Retinal pigment epithelial cell (primary cell): Measurements from ENCODE around the gene SPNS1.

Experiments used
- DNase-seq: peaks from one replicate; pipeline ENCODE4 v3.0.0-alpha.2; 2010; ENCODE audit warnings: low read depth
- H3K4me3 ChIP-seq: 2 replicates; pipeline ENCODE4 v1.5.1; 2011; ENCODE audit warnings: mild to moderate bottlenecking, low read length, control low read depth, moderate library complexity
- TF ChIP-seq, protein P1 (sequence below): conservative IDR thresholded peaks from 2 replicates; pipeline ENCODE4 v1.5.1; 2011; ENCODE audit warnings: low read depth, low read length, control low read depth, inconsistent platforms

SPNS1 gene

DNA sequence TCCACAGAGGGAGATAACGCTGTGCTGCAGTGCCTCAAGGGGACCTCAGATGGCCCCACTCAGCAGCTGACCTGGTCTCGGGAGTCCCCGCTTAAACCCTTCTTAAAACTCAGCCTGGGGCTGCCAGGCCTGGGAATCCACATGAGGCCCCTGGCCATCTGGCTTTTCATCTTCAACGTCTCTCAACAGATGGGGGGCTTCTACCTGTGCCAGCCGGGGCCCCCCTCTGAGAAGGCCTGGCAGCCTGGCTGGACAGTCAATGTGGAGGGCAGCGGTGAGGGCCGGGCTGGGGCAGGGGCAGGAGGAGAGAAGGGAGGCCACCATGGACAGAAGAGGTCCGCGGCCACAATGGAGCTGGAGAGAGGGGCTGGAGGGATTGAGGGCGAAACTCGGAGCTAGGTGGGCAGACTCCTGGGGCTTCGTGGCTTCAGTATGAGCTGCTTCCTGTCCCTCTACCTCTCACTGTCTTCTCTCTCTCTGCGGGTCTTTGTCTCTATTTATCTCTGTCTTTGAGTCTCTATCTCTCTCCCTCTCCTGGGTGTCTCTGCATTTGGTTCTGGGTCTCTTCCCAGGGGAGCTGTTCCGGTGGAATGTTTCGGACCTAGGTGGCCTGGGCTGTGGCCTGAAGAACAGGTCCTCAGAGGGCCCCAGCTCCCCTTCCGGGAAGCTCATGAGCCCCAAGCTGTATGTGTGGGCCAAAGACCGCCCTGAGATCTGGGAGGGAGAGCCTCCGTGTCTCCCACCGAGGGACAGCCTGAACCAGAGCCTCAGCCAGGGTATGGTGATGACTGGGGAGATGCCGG is 42.0 kb upstream of the SPNS1 start:
- no peak overlapping the region for H3K4me3 ChIP-seq
- DNase-seq = no peak
- TF ChIP-seq, protein P1, sequence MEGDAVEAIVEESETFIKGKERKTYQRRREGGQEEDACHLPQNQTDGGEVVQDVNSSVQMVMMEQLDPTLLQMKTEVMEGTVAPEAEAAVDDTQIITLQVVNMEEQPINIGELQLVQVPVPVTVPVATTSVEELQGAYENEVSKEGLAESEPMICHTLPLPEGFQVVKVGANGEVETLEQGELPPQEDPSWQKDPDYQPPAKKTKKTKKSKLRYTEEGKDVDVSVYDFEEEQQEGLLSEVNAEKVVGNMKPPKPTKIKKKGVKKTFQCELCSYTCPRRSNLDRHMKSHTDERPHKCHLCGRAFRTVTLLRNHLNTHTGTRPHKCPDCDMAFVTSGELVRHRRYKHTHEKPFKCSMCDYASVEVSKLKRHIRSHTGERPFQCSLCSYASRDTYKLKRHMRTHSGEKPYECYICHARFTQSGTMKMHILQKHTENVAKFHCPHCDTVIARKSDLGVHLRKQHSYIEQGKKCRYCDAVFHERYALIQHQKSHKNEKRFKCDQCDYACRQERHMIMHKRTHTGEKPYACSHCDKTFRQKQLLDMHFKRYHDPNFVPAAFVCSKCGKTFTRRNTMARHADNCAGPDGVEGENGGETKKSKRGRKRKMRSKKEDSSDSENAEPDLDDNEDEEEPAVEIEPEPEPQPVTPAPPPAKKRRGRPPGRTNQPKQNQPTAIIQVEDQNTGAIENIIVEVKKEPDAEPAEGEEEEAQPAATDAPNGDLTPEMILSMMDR = no peak

DNA sequence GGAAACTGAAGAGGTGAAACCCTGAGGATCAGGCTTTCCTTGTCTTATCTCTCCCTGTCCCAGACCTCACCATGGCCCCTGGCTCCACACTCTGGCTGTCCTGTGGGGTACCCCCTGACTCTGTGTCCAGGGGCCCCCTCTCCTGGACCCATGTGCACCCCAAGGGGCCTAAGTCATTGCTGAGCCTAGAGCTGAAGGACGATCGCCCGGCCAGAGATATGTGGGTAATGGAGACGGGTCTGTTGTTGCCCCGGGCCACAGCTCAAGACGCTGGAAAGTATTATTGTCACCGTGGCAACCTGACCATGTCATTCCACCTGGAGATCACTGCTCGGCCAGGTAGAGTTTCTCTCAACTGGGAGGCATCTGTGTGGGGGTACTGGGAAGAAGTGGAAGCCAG is 41.4 kb upstream of the SPNS1 start:
- H3K4me3 ChIP-seq = no peak overlapping the region
- TF ChIP-seq, protein P1 = no peak
- DNase-seq = no peak

DNA sequence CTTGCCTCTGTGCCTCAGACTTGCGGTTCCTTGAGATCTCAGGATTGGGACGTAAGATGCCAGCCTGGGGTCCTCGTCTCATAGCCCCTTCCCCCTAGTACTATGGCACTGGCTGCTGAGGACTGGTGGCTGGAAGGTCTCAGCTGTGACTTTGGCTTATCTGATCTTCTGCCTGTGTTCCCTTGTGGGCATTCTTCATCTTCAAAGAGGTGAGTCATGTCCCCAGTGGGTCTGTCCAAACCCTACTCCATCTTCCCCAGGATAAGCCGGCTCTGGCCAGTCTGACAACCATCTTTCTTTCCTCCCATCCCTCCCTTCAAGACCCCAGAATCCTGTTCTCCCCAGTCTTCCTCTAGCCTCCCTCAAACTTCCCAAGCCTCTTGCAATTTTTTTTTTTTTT is 39.2 kb upstream of the SPNS1 start:
- TF ChIP-seq, protein P1 = no peak
- H3K4me3 ChIP-seq = no peak overlapping the region
- no peak for DNase-seq

DNA sequence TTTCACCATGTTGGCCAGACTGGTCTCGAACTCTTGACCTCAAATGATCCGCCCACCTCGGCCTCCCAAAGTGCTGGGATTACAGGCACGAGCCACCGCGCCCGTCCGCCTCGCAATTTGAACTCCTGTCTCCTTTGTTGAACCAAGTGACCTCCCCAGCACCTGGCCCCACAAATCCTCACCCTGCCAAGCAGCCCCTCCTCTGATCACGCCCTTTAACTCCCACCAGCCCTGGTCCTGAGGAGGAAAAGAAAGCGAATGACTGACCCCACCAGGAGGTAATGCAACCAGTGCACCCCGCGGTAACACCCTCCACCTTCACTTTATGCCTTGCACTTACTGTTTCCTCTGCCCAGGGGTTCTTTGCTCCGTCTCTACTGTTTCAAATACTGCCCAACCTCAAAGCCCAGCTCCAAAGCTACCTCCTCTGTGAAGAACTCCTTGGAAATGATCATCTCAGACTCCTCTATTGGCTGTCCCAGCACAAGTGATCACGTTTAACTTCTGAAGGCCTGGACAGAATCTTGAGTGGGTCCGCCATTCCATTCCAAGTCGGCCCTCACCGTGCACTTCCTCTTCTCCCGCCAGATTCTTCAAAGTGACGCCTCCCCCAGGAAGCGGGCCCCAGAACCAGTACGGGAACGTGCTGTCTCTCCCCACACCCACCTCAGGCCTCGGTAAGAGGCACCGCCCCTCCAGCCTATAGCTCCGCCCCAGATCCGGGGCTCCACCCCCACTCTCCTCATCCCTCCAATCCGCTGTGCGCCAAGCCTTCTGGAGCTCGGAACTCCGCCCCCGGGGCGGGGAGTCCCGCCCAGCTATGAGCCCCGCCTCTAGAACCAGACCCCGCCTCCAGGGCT is 38.4 kb upstream of the SPNS1 start:
- peak; percentile 9 for DNase-seq
- H3K4me3 ChIP-seq = peak overlapping the region; percentile 14
- TF ChIP-seq, protein P1 = no peak

DNA sequence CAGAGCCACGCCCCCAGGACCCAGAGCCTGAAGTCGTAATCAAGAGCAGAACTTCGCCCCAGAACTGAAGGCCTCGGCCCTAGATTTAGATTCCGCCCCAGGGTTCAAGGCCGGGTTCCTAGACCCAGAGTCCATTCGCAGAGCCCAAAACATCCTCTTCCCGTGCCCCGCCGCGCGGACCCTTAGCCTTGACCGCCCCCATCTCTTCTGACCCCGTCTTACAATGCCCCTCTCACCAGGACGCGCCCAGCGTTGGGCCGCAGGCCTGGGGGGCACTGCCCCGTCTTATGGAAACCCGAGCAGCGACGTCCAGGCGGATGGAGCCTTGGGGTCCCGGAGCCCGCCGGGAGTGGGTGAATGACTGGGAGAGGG is 37.8 kb upstream of the SPNS1 start:
- DNase-seq = no peak
- no peak overlapping the region for H3K4me3 ChIP-seq
- TF ChIP-seq, protein P1 = no peak

DNA sequence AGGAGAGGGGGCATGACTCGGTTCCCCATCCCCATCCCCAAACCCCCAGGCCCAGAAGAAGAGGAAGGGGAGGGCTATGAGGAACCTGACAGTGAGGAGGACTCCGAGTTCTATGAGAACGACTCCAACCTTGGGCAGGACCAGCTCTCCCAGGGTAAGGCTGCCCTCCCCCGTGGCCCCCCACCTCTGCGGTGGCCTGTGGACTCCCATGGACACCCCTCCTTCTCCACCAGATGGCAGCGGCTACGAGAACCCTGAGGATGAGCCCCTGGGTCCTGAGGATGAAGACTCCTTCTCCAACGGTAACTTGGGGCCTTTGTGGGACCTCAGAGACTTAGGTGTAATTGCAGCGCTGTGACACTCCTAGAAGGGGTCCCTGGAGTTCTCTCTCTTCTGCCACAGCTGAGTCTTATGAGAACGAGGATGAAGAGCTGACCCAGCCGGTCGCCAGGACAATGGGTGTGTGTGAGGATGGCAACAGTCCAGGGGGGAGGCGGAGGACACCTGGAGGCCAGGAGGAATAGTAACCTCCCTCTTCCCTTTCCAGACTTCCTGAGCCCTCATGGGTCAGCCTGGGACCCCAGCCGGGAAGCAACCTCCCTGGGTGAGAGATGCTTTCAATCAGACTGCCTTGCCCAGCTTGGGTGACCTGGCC is 37.2 kb upstream of the SPNS1 start:
- TF ChIP-seq, protein P1 = no peak

More for the DNA sequence above, 37.2 kb upstream of the SPNS1 start:
- no peak for DNase-seq
- H3K4me3 ChIP-seq = no peak overlapping the region
